HUES64 (cell line): ENCODE data around the gene TNFSF13B.
"Not testable (repeated sequence)": the region's sequence is repeated elsewhere in the genome, so short reads cannot be mapped to it uniquely, and the experiment has no call there.

Experiments used
- H3K27ac ChIP-seq: 2 replicates; pipeline ENCODE4 v1.7.0; 2013; ENCODE audit warnings: low read depth, low read length, inconsistent platforms
- H3K27me3 ChIP-seq: 2 replicates; pipeline ENCODE4 v1.6.1; 2013; ENCODE audit warnings: mild to moderate bottlenecking, low read length; ENCODE audit not compliant: insufficient read depth
- H3K36me3 ChIP-seq: 2 replicates; pipeline ENCODE4 v1.6.1; 2013; ENCODE audit warnings: mild to moderate bottlenecking, low read length; ENCODE audit not compliant: insufficient read depth
- H3K4me1 ChIP-seq: 2 replicates; pipeline ENCODE4 v1.6.1; 2013; ENCODE audit warnings: mild to moderate bottlenecking, low read length, moderate library complexity; ENCODE audit not compliant: insufficient read depth
- H3K4me3 ChIP-seq: 2 replicates; pipeline ENCODE4 v1.5.1; 2013; ENCODE audit warnings: mild to moderate bottlenecking, low read length, moderate library complexity
- H3K9ac ChIP-seq: 2 replicates; pipeline ENCODE4 v1.6.1; 2013; ENCODE audit warnings: mild to moderate bottlenecking, low read depth, low read length
- H3K9me3 ChIP-seq: 2 replicates; pipeline ENCODE4 v1.6.1; 2013; ENCODE audit warnings: low read depth, low read length; ENCODE audit not compliant: insufficient read depth
- WGBS: fragments of 150-250, 120-280 bp; methylation state at CpG from one replicate; pipeline ENCODE4 v1.1.7; 2013; ENCODE audit warnings: missing lambda C conversion rate; 5-methylcytosine and 5-hydroxymethylcytosine counted together

TNFSF13B gene

GRCh38 chr13:108283110-108283509 lies 13.6 kb downstream of the TNFSF13B start:
- H3K4me3 ChIP-seq, result no peak overlapping the region
- H3K27me3 ChIP-seq, result no peaks in the 10 kb centered on the region
- peaks cover 14% of the 10 kb centered on the region; the same call in 1 of the 2 replicates for H3K4me1 ChIP-seq
- no peak overlapping the region for H3K27ac ChIP-seq
- no peaks in the 10 kb centered on the region for H3K36me3 ChIP-seq
- no peaks in the 10 kb centered on the region for H3K9me3 ChIP-seq
- no peak overlapping the region for H3K9ac ChIP-seq
- 93% methylated on average over 3 of the region's 3 CpGs for WGBS

- no peaks in the 10 kb centered on the region for H3K27me3 ChIP-seq
- WGBS, result 89% methylated on average over 6 of the region's 6 CpGs
Observed at GRCh38 chr13:108288741-108289140, 19.2 kb downstream of the TNFSF13B start.

GRCh38 chr13:108289819-108290218 lies 20.3 kb downstream of the TNFSF13B start:
- Histone ChIP-seq H3K27me3 (no peaks in the 10 kb centered on the region), H3K9ac (no peak overlapping the region), H3K9me3 (no peaks in the 10 kb centered on the region), H3K4me1 (peaks cover 2% of the 10 kb centered on the region; the same call in 1 of the 2 replicates), H3K27ac (no peak overlapping the region), H3K4me3 (no peak overlapping the region), H3K36me3 (no peaks in the 10 kb centered on the region)
- 57% methylated on average over 1 of the region's 1 CpG for WGBS

More at GRCh38 chr13:108288741-108289140, 19.2 kb downstream of the TNFSF13B start:
- no peaks in the 10 kb centered on the region for H3K36me3 ChIP-seq
- no peak overlapping the region for H3K4me3 ChIP-seq
- H3K27ac ChIP-seq, result no peak overlapping the region
- no peaks in the 10 kb centered on the region for H3K9me3 ChIP-seq
- H3K9ac ChIP-seq, result no peak overlapping the region
- H3K4me1 ChIP-seq, result peaks cover 4% of the 10 kb centered on the region; the same call in 1 of the 2 replicates

GRCh38 chr13:108297114-108297513 lies 27.6 kb downstream of the TNFSF13B start:
- Histone ChIP-seq H3K27me3 (no peaks in the 10 kb centered on the region), H3K27ac (no peak overlapping the region), H3K4me3 (no peak overlapping the region), H3K4me1 (no peaks in the 10 kb centered on the region), H3K9me3 (no peaks in the 10 kb centered on the region), H3K9ac (no peak overlapping the region), H3K36me3 (no peaks in the 10 kb centered on the region)
- 100% methylated on average over 1 of the region's 1 CpG for WGBS

- H3K27me3 ChIP-seq, result no peaks in the 10 kb centered on the region
- 89% methylated on average over 1 of the region's 1 CpG for WGBS
- H3K36me3 ChIP-seq, result no peaks in the 10 kb centered on the region
- H3K27ac ChIP-seq, result no peak overlapping the region
- no peak overlapping the region for H3K9ac ChIP-seq
- H3K4me1 ChIP-seq, result no peaks in the 10 kb centered on the region
- H3K4me3 ChIP-seq, result no peak overlapping the region
- H3K9me3 ChIP-seq, result no peaks in the 10 kb centered on the region
Observed at GRCh38 chr13:108302279-108302678, 32.8 kb downstream of the TNFSF13B start.

GRCh38 chr13:108304170-108305016 lies 34.9 kb downstream of the TNFSF13B start:
- Histone ChIP-seq H3K27ac (no peak overlapping the region), H3K36me3 (no peaks in the 10 kb centered on the region), H3K4me1 (no peaks in the 10 kb centered on the region), H3K27me3 (no peaks in the 10 kb centered on the region), H3K9me3 (no peaks in the 10 kb centered on the region), H3K9ac (no peak overlapping the region), H3K4me3 (no peak overlapping the region)
- WGBS, result 93% methylated on average over 6 of the region's 7 CpGs

GRCh38 chr13:108305655-108306054 lies 36.1 kb downstream of the TNFSF13B start:
- Histone ChIP-seq H3K36me3 (no peaks in the 10 kb centered on the region), H3K4me1 (no peaks in the 10 kb centered on the region), H3K27ac (no peak overlapping the region), H3K9me3 (no peaks in the 10 kb centered on the region), H3K9ac (no peak overlapping the region), H3K27me3 (no peaks in the 10 kb centered on the region), H3K4me3 (no peak overlapping the region)

- H3K36me3 ChIP-seq, result no peaks in the 10 kb centered on the region
- H3K4me3 ChIP-seq, result no peak overlapping the region
- no peak overlapping the region for H3K27ac ChIP-seq
- no peaks in the 10 kb centered on the region for H3K9me3 ChIP-seq
- H3K4me1 ChIP-seq, result no peaks in the 10 kb centered on the region
- no peak overlapping the region for H3K9ac ChIP-seq
- H3K27me3 ChIP-seq, result no peaks in the 10 kb centered on the region
Observed at GRCh38 chr13:108306860-108307259, 37.3 kb downstream of the TNFSF13B start.

GRCh38 chr13:108311596-108311995 lies 42.1 kb downstream of the TNFSF13B start:
- H3K36me3 ChIP-seq, H3K9me3 ChIP-seq, H3K27ac ChIP-seq, H3K9ac ChIP-seq, H3K27me3 ChIP-seq, H3K4me1 ChIP-seq, H3K4me3 ChIP-seq: not testable (repeated sequence)
- WGBS, result 90% methylated on average over 4 of the region's 4 CpGs

GRCh38 chr13:108313382-108313781 lies 43.9 kb downstream of the TNFSF13B start:
- H3K27ac ChIP-seq, result no peak overlapping the region
- WGBS, result 98% methylated on average over 3 of the region's 3 CpGs
- H3K4me3 ChIP-seq, result no peak overlapping the region
- no peaks in the 10 kb centered on the region for H3K9me3 ChIP-seq
- H3K4me1 ChIP-seq, result 0 out of 2 replicates have a peak, but pooled peaks cover 6% of the 10 kb centered on the region
- no peak overlapping the region for H3K9ac ChIP-seq
- H3K36me3 ChIP-seq, result no peaks in the 10 kb centered on the region
- no peaks in the 10 kb centered on the region for H3K27me3 ChIP-seq

GRCh38 chr13:108315273-108315672 lies 45.8 kb downstream of the TNFSF13B start:
- no peak overlapping the region for H3K9ac ChIP-seq
- no peak overlapping the region for H3K27ac ChIP-seq
- H3K36me3 ChIP-seq, result no peaks in the 10 kb centered on the region
- H3K9me3 ChIP-seq, result no peaks in the 10 kb centered on the region
- H3K4me3 ChIP-seq, result no peak overlapping the region
- no peaks in the 10 kb centered on the region for H3K27me3 ChIP-seq
- H3K4me1 ChIP-seq, result 0 out of 2 replicates have a peak, but pooled peaks cover 6% of the 10 kb centered on the region
- 61% methylated on average over 5 of the region's 5 CpGs for WGBS
